Panc1 (cell line): ENCODE data around the gene KCNQ2.

Experiments used
- CTCF ChIP-seq: fragments of 450-650 bp; IDR thresholded peaks from 2 replicates; pipeline ENCODE4 v1.5.1; 2017; ENCODE audit warnings: mild to moderate bottlenecking
- REST ChIP-seq, 2 experiments: IDR thresholded peaks; 2 replicates each; pipeline ENCODE4 v1.6.1; 2011 to 2012; ENCODE audit warnings: low read depth in 2 of 2, control low read depth in 1 of 2, low read length in 1 of 2, mild to moderate bottlenecking in 1 of 2, moderate library complexity in 1 of 2; ENCODE audit not compliant: insufficient read depth in 1 of 2

- no peak for TF ChIP-seq CTCF
- no peak for TF ChIP-seq REST (IDR thresholded peaks at IDR 0.05; ENCODE audit: insufficient read depth in 1 of 2, low read depth in 2 of 2, low read length in 1 of 2)
Measured at GRCh38 chr20:63404129-63405085, 68.0 kb downstream of the KCNQ2 start.
